D721Med (cell line): ENCODE results near the gene AMD1.
"Not testable (repeated sequence)": the region's sequence is repeated elsewhere in the genome, so short reads cannot be mapped to it uniquely, and the experiment has no call there.

Experiments
- DNase-seq: peaks from one replicate; pipeline ENCODE4 v3.0.0; 2011; ENCODE audit warnings: low spot score; ENCODE audit not compliant: insufficient read length
- FAIRE-seq: peaks from 2 replicates; lab custom pipeline; 2011; peaks lifted over from hg19 to GRCh38; lab: Jason Lieb, UNC
- CTCF ChIP-seq: IDR thresholded peaks from 2 replicates; pipeline ENCODE4 v1.5.1; 2012; ENCODE audit warnings: mild to moderate bottlenecking, control low read depth; ENCODE audit not compliant: insufficient read depth; ENCODE audit errors: missing control alignments

Gene AMD1

GRCh38 chr6:110873981-110874879 lies at the start of gene AMD1:
Gene AMD1, plus strand, starts transcription at chr6:110874785. Its CDS starts 321 bp downstream, at chr6:110875106.
- TF ChIP-seq CTCF = no peak
- DNase-seq (peak; percentile 78), FAIRE-seq (no peak)

- FAIRE-seq (no peak), DNase-seq (no peak)
- no peak for TF ChIP-seq CTCF
These were observed 48.1 kb upstream of the AMD1 start for GRCh38 chr6:110826236-110827129.

- no peak for FAIRE-seq
- no peak for DNase-seq
- TF ChIP-seq CTCF = no peak
These were observed 46.2 kb upstream of the AMD1 start for GRCh38 chr6:110828396-110828795.

GRCh38 chr6:110831405-110831804 lies 43.2 kb upstream of the AMD1 start:
- no peak for DNase-seq
- TF ChIP-seq CTCF = no peak
- FAIRE-seq = no peak

- no peak for TF ChIP-seq CTCF
- FAIRE-seq (no peak), DNase-seq (no peak)
These were observed 40.8 kb upstream of the AMD1 start for GRCh38 chr6:110833831-110834230.

- not testable (repeated sequence) for FAIRE-seq, DNase-seq
These were observed 38.8 kb upstream of the AMD1 start for GRCh38 chr6:110835751-110836150.

GRCh38 chr6:110841266-110841665 lies 33.3 kb upstream of the AMD1 start:
- no peak for TF ChIP-seq CTCF
- FAIRE-seq = no peak
- no peak for DNase-seq
